Endometrial microvascular endothelial cells (primary cell): ENCODE data around the gene LRRC37A. TPM values are rescaled to one million over a fixed set of nuclear protein-coding genes. Genes with fewer than 3 reads are reported as not detected.
"Not testable (repeated sequence)": the region's sequence is repeated elsewhere in the genome, so short reads cannot be mapped to it uniquely, and the experiment has no call there.

ENCODE experiments used
- in situ Hi-C: cut with HindIII; loops from 2 replicates; pipeline ENCODE4 v1.10.0; 2017; ENCODE audit warnings: low sequenced_read_pairs, low pct_unique_long_range_greater_than_20kb; ENCODE audit errors: inconsistent ontology term
- total RNA-seq: library from RNA; depleted of rRNA; stranded (reverse); fragments of >200 nt; gene quantifications from one replicate; pipeline ENCODE4 v1.2.3, GENCODE V29; 2015; ENCODE audit errors: inconsistent ontology term

The LRRC37A gene
- total RNA-seq, 1 donor from 2014 or later: 0.46 TPM

DNA sequence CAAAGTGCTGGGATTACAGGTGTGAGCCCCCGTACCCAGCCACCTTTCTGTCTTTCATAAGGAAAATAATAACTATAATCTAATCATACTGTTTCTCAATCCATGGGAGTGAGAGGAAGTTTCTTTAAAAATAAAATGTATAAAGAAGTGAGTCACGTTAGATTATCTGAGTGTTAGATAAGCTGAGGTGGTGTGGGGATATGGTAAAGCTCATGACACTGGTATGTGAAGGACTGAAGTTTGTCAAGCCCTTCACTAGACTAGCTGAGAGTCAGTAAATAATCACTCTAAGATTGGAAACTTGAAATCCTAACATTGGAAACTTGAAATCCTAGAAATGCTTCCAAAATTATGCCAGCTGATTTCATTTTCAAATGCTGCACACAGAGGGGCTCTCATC lies 9.4 kb upstream of the LRRC37A start:
- in situ Hi-C loops: not testable (repeated sequence)

DNA sequence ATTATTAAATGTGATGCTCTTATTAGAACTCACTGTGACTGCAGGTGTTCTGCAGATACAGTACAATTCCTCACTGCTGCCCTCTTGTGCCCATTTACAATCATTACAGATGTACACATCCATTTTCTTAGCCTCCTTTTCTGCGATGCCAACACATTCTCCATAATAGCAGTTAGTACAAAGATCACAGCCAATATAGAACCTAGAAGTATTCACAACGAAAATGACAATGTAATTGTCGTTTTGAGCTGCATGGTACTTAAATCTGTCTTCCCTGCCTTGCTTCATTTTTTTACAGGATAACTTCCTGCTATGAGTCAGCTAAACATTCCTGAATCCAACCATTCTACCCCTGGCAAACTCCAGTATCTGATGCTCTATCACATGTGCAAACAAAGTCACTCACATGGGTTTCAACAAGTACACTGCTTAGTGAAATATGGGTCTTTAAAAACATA lies 8.1 kb upstream of the LRRC37A start:
- in situ Hi-C loops: not testable (repeated sequence)

DNA sequence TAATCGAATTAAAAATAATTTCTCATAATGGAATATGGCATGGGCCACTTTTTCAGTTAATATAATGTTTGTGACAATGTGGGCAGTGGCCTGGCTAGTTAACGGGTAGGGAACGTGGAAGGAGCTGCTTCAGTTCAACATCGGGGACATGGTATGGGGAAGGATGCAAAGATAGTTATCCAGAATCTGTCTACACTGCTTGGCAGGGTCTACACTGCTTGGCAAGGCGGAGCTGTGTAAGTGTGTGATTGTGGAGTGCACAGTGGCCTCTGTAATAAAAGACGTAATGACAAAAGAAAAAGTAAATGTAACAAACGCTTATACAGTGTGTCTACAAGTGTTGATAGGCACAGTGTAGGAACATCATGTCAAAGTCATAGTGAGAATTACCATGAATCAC lies 7.3 kb upstream of the LRRC37A start:
- in situ Hi-C loops: not testable (repeated sequence)

DNA sequence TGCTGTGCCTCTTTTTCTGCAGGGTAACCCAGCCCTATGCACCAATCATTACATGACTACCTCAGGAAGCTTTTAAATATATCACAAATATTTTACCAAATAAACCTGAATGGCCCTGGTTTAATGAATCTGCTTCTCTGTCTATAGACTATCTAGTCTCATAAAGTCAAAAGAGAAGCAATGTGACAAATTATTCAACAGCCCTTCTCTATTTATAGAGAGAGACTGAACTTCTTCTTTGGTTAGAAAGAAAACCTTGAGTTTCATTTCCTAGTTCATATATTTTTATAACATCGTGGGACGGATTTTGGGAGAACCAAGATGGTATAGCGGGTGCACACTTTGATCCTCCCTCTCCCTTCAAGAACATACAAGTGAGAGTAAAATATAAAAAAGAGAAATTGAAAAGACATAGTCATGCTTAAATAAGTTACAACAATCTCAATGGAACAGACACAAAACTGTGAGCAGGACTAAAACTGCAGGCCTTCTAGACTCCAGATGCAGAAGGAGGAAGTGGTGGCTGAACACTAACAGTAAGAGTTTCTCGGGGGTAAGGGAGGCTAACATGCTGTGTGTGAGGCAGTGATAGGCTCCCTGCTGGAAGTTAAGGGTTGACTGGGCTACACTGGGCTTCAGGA lies 3.9 kb upstream of the LRRC37A start:
- in situ Hi-C loops: not testable (repeated sequence)

DNA sequence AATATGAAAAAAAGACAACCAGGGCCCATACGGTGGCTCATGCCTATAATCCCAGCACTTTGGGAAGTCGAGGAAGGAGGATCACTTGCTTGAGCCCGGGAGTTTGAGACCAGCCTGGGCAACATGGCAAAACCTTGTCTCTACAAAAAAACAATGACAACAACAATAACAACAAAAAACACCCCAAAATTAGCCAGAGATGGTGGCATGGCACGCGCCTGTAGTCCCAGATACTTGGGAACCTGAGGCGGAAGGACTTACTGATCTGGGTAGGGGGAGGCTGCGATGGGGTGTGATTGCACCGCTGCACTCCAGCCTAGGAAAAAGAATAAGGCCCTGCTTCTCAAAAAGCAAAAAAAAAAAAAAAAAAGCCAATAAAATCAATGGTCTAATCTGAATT lies 3.3 kb upstream of the LRRC37A start:
- in situ Hi-C loops: not testable (repeated sequence)

DNA sequence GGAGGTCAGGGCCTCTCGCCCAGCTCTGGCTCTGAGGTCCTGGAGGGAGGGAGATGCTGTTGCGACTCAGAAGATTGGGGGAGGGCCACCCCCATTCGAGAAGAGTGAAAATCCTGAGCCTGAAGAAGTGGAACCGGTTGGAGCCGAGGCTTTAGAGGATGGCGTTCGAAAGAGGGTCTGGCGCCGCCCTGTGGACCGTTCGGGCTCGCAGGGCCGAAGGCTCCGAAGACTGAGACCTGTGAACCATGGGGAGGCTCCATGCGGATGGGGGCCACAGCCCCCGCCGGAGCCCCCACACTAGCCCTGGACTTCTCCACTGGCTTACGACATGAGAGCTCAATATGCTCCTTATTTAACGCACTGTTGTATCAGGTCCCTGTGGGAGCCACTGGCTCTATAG lies 46.3 kb downstream of the LRRC37A start:
- in situ Hi-C loops: not testable (repeated sequence)

DNA sequence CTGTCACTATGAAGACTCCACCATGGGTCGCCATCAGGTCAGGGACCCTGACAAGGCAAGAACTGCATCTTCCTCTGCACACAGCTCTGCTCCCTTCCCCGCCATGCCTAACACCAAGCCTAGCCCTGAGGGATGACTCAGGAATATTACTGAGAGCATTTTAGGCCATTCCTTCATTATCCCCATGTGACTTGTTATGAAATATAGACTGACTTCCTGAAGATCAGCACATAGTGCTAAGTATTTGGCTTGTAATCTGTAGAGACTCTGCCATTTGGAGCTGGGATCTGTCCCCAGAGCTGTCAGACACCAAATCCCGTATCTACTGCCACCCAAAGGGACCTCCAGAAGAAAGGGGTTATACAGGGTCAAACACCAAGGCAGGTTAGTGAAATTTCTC lies 47.2 kb downstream of the LRRC37A start:
- in situ Hi-C loops: not testable (repeated sequence)

DNA sequence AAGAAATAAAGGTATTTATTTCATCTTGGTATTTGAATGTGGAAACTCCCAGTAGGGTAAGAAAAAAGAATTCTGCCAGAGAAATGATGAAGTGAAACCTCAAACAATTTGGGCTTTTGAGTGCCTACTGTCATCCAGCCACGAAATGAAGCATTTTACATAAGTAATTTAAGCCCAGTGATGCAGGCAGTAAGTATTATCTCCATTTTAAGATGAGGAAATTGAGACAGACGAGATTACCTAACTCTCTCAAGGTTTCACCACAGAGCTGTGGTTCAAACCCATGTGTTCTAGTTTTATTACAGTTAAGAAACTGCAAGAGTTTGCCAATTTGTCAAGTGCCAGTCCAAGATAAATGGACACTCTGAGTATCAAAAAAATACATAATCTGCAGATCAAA lies 53.4 kb downstream of the LRRC37A start:
- in situ Hi-C loops: not testable (repeated sequence)

DNA sequence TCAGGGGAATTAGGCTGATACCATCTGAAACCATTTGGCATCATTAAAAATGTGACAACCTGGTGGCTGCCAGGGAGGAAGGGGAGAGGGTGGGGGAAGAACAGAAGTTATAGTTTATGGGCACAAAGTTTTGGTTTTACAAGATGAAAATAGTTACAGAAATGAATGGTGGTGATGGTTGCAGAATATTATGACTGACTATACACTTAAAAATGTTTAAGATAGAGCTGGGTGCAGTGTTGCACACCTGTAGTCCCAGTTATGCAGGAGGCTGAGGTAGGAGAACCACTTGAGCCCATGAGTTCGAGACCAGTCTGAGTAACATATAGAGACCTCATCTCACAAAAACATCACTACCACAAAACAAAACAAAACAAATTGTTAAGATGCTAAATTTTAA lies 54.1 kb downstream of the LRRC37A start:
- in situ Hi-C loops: not testable (repeated sequence)

DNA sequence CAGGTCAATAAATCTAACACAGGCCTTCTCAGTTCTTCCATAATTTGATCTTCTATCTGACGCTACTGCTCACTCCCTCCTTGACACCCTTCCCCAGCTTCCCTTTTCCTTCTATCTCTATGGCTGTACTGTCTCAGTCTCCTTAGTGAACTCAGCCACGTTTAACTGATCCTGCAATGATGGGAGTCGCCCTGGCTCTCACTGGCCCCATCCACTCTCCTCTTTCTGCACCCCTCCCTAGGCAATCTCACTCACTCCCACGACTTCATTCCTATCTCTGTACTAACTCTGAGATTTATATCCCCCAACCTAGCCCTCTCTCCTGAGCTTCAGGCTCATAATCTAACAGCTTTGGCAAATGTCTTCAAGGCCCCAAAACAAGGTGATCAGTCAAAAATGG lies 58.9 kb downstream of the LRRC37A start:
- in situ Hi-C loops: not testable (repeated sequence)

DNA sequence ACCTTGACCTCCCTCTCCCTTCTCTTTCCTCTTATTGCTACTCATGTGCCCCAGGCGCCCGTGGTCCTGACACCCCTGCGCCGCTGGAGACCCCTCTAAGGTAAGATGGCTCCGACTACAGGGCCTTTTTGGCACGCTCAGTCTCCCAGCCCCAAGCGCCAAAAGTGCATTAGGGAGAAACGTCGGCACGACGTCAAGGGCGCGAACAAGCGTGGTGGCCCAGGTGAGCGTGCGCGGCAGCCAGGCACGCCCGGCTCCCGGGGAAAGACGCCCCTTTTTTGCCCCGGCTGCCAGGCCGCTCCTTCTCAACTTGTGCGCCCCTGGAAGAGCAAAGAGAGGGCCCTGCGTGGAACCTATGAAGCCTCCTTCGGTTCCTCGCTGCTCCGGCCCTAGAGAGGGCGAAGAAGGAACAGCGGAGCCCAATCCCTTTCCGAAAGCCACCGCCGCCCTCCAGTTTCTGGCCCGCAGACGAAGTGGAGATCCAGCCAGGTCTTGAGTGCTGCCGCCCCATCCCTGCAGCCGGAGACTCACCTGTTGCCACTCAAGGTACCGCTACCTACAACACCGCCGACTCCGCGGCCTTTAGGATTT lies 66.3 kb downstream of the LRRC37A start:
- in situ Hi-C loops: not testable (repeated sequence)

DNA sequence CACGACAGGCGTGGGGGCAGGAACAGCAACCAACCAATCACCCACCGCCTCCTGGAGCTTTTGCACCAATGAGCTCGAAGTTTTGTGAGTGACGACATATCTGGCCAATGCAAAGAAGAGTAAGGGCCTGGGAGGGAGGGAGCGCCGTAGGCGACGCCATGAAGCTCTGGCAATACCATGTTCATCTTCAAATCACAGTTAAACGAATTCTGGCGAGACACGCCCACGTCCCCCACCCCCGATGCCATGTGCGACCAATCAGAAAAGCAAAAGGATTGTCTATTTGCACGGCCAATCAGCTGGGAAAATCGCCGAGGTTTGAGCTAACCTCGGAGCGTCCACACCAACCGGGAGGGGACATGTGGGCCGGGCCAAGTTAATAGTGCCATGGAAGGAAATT lies 66.8 kb downstream of the LRRC37A start, which contains the start of gene ARL17B:
Gene ARL17B, minus strand, starts transcription at position 12 of the 400 bp plus-strand sequence. CDS start 3,369 bp downstream, outside the sequence.
- in situ Hi-C loops: not testable (repeated sequence)

DNA sequence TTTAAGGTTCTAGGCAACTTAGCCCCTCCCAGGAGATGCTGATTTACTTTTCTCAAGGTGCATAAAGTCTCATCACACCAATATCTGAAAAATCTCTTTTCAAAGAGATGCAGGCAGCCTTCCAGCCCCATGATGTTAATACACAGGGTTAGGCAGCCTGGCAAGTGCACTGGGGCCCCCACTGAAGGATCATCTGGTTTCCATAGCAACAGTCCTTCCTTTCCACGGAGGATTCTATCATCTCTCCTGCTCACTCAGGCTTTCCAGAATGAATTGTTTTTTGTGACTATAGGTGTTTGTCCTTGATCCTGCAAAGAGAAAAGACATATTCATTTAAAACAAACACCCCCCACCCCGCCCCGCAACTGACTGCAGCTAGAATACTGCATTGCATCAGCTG lies 72.6 kb downstream of the LRRC37A start:
- in situ Hi-C loops: not testable (repeated sequence)

DNA sequence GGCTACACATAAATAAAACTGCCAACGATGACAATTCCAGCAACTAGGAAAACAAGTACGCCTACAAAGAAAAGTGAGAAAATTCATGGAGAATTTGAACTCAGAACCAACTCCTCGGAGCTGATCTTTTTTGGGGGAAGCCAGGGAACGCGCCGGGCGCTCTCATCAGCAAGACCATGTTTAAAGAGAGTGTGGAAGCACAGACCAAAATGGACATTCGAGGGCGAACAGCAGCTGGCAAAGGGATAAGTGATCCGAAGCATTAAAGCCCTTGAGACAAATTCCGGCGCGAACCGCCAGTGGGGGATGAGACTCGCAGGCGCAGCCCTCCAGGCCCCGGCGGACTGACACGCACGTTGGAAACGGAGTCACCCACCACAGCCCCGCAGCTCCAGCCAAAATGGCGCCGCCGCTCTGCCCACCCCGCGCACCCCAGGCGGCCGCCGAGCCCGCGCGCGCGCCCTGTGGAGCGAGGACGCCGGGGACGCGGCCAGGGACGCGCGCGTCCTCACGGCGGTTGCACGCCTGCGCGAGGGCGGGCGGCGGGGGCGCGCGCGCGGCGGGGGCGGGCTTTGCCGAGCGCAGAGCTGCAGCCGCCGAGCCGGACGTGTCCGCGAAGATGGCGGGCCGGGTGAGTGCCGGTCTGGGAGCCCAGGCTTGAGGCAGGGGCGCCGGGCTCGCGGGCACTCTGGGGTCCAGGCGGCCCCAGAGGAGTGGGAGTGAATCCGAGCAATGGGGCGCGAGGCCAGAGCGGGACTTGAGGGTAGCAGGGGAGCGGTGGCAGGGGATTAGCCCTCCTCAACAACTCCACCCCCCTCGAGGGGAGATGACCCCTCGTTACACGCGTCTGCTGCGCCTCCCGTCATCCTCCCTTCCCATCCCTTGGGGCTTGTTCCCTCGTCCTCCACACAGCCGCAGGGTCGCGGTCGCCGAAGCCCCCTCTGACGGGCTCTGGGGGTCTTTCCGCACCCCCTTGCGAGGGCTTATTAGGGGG lies 77.6 kb downstream of the LRRC37A start:
- in situ Hi-C loops: not testable (repeated sequence)

DNA sequence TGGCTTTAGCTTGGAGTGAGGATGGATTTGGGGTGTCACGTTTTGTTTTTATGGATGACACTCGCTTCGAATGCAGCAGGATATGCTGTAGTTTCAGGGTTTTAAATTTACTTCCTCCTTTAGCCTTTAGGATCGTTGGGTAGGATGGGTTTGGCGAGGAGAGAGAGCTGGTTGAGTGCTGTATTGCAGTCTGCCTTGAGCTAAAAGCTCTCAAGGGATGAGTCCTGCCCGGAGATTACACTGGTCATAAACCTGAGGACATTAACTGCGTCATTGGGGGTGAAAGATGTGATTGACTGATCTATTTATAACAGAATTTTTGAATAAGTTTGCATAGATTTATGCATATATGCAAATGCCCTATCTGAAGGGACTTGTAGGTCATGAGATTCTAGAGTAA lies 78.5 kb downstream of the LRRC37A start:
- in situ Hi-C loops: not testable (repeated sequence)

DNA sequence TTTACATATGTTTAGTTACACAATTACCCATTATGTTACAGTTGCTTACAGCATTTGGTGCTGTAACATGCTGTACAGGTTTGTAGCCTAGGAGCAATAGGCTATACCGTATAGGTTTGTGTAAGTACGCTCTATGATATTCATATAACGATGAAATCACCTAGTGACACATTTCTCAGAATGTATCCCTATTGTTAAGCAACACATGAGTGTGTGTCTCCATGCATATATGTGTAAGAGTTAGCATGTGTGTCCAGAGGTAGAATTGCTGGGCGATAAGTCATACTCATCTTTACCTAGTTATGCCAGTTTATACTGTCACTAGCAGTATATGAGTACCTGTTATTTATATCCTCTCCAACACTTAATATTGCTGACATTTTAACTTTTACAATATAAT lies 88.2 kb downstream of the LRRC37A start:
- in situ Hi-C loops: not testable (repeated sequence)

DNA sequence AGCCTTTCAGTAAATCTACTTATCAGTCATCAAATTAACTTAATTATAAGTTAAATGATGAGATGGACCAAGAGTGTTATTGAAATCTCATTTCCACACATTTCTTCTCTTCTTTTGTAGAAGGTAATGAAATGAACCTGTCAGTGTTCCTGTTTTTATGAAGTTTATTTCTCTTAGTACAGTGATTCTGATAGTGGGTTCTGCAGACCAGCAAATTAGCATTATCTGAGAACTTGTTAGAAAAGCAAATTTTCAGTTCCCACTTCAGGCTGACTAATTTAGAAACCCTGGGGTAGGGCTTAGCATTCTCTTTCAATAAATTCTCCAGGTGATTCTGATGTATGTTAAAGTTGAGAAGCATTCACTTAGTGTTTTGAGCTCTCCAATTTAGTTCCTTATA lies 90.6 kb downstream of the LRRC37A start:
- in situ Hi-C loops: not testable (repeated sequence)
